T follicular helper cell (primary cell): ENCODE measurements around the gene FSHB.
"Not testable (repeated sequence)": the region's sequence is repeated elsewhere in the genome, so short reads cannot be mapped to it uniquely, and the experiment has no call there.

ENCODE experiments used
- DNase-seq: peaks from one replicate; pipeline ENCODE4 v3.0.0-alpha.2; 2020; ENCODE audit warnings: low read depth

FSHB gene

DNA sequence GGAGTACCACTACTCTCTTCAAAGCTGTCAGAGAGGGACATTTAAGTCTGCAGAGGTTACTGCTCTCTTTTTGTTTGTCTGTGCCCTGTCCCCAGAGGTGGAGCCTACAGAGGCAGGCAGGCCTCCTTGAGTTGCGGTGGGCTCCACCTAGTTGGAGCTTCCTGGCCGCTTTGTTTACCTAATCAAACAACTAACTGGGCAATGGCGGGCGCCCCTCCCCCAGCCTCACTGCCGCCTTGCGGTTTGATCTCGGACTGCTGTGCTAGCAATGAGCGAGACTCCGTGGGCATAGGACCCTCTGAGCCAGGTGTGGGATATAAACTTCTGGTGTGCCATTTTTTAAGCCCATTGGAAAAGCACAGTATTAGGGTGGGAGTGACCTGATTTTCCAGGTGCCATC lies 37.8 kb downstream of the FSHB start:
- DNase-seq, result not testable (repeated sequence)

DNA sequence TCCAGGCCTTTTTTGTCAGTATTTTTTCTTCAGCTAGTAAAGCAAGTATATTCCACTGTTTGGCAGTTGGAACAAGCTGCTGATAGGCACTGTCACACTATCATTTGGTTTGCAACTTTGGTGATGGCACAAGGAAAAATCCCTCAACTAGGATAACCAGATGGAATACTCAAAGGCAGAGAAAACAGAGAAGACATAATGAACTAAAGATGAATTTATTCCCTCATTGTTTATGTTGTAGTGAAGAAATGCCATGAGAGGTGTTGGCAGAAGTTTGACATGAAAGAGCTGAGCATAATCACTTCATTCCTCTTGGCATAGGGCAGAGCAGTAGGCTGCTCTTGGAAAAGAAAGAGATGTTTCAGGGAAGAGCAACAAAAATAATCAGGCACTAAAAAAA lies 39.9 kb downstream of the FSHB start:
- no peak for DNase-seq

DNA sequence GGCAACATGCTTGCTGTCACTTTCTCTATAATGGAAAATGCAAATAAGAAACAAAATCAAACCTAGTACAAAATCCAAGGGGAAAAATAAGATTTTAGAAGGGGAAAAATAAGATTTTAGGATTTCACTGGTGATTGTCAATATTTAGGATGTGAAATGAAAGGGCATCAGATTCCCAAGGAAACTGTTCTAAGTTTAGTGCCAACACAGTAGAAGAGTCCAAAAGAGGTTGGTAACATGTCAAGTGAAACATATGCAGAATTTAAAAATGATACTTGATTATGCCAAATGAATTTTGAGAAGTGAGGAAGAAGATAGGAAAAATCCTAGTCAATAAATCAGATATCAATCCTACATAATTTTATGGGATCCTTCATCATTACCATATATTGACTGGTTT lies 46.4 kb downstream of the FSHB start:
- no peak for DNase-seq

DNA sequence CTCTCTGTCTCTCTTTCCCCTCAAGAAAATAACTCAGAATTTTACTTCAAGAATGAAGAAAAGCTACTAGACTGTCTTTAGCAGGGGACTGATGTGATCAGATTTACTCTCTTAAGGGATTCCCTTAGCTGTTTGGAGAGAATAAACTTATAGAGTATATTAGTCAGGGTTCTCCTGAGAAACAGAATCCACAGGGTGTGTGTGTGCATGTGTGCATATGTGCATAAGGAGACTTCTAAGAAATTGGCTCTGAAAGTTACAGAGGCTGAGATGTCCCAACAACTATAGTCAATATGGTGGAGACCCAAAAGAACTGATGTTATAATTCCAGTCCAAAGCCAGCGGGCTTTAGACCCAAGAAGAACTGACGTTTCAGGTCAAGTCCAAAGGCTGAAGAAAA lies 49.0 kb downstream of the FSHB start:
- DNase-seq, result no peak

DNA sequence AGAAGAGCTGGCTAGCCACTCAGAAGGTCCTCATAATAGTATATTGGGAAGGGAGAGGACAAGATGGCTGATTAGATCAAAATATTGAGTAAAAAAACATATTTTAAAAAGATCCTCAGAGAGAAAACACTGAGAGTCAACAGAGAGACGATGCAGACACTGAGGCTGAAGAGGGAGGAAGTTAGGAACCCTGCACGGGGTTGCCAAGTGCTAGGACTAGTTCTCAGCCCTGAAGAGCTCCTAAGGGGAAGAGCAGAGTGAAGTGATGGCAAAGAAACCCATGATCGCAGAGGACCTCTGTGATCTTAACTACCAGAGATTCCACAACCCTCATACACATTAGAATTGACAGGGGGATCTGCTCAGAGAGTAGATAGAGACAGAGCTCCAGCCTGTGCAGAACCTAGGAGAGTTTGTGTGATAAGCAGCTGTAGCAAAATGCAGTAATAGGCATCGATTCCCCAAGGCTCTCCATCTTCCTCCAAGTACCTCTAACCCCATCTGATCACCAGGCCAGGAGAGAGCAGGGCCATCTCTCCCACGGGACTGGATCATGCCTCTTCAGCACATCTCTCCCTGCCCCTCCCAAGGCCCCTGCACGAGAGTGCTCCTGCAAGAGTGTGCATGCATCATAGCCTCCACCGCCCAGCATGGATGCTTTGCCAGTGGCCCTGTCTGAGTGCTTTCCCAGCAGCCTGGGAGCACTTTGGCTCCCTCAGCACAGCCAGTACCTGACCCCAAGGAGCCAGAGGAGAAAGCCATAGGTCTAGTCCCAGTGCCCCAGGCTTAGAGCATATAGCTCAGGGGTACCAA lies 50.9 kb downstream of the FSHB start:
- DNase-seq, result no peak

DNA sequence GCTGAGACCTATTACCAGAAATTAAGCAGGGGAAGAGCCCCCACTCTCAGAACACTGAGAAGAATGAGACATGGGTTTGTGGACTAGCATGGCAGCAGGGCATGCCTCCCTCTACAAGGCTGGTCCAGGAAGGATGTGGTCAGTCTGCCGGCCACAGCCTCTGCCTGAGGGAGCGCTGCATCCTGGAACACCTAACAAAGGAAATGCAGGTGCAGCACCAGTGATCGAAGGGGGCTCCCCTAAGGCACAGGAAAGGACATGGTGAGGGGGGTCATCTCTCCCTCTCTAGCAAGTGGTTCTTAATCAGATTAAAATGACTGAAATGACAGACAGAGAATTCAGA lies 51.4 kb downstream of the FSHB start:
- no peak for DNase-seq
